C1 segment of cervical spinal cord (tissue), 14 donors: ENCODE results near the gene ZBTB39.
"Not testable (repeated sequence)": the region's sequence is repeated elsewhere in the genome, so short reads cannot be mapped to it uniquely, and the experiment has no call there.

ENCODE experiments used
- DNase-seq, 14 donors: peaks; one replicate each; lab custom pipeline; 2025; lab: John Stamatoyannopoulos, UW

The ZBTB39 gene

GRCh38 chr12:57001448-57001906, 4.9 kb downstream of the ZBTB39 start:
- peak in 4 of 14 donors; percentile 14 to 33 (median 22) for DNase-seq

- DNase-seq = no peak
These were observed 6.0 kb downstream of the ZBTB39 start for GRCh38 chr12:57000393-57000792.

GRCh38 chr12:56999456-56999855, 6.9 kb downstream of the ZBTB39 start:
- no peak for DNase-seq

GRCh38 chr12:56998981-56999380, 7.4 kb downstream of the ZBTB39 start:
- no peak for DNase-seq

GRCh38 chr12:56998316-56998715, 8.0 kb downstream of the ZBTB39 start:
- DNase-seq = no peak

- no peak for DNase-seq
These were observed 9.4 kb downstream of the ZBTB39 start for GRCh38 chr12:56996793-56997545.

GRCh38 chr12:56995930-56996496, 10.3 kb downstream of the ZBTB39 start:
- DNase-seq = no peak

- no peak for DNase-seq
These were observed 11.0 kb downstream of the ZBTB39 start for GRCh38 chr12:56995201-56995929.

- no peak for DNase-seq
These were observed 12.1 kb downstream of the ZBTB39 start for GRCh38 chr12:56994231-56994746.

GRCh38 chr12:56993346-56993745, 13.0 kb downstream of the ZBTB39 start:
- DNase-seq = no peak

GRCh38 chr12:56991319-56992246, 14.8 kb downstream of the ZBTB39 start:
- peak in 7 of 14 donors; percentile 10 to 38 (median 30) for DNase-seq

- no peak for DNase-seq
These were observed 15.6 kb downstream of the ZBTB39 start for GRCh38 chr12:56990648-56991318.

- no peak for DNase-seq
These were observed 16.3 kb downstream of the ZBTB39 start for GRCh38 chr12:56989861-56990610.

- DNase-seq = no peak
These were observed 18.1 kb downstream of the ZBTB39 start for GRCh38 chr12:56988207-56988739.

GRCh38 chr12:56987551-56988053, 18.7 kb downstream of the ZBTB39 start:
- peak in 13 of 14 donors; percentile 11 to 84 (median 51) for DNase-seq

- DNase-seq = no peak
These were observed 19.3 kb downstream of the ZBTB39 start for GRCh38 chr12:56987011-56987410.

GRCh38 chr12:56985714-56986113, 20.6 kb downstream of the ZBTB39 start:
- not testable (repeated sequence) for DNase-seq

- no peak for DNase-seq
These were observed 23.0 kb downstream of the ZBTB39 start for GRCh38 chr12:56983386-56983785.

- DNase-seq = not testable (repeated sequence)
These were observed 23.6 kb downstream of the ZBTB39 start for GRCh38 chr12:56982578-56983236.
